ENCODE data around the gene CNPY4. TPM values are rescaled to one million over a fixed set of nuclear protein-coding genes. Genes with fewer than 3 reads are reported as not detected.
A peak's percentile ranks its signal among the peaks of the same experiment; 100 is the strongest.

Gene CNPY4
- polyA plus RNA-seq, 3 donors, result 6.2 to 6.8 (median 6.2) TPM

DNA sequence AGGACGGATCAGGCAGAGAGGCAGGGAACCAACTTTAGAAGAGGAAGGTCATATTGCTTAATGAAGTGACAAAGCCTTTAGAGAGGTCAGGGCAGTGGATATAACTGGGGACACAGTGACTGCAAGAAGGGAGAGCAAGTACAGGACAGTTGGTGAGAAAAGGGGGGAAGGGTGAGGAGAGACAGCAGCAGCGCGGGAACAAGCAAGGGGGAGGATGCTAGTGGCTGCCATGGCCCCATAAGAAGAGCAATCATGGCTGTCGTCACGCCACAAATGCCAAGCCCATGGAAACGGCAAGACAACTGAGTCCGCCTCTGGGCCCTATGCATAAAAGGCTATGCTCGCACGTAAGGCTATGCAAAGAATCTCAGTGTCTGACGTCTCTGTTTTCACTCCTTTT lies 47.0 kb upstream of the CNPY4 start:
- Histone ChIP-seq H3K27me3 (ENCODE audit: control insufficient read depth in 2 of 2, insufficient read depth in 2 of 2, low read length in 2 of 2) (no peaks in the 10 kb centered on the region), H3K9me3 (replicated peaks in 1 of 2; ENCODE audit: control insufficient read depth in 1 of 2, insufficient read depth in 1 of 2, low read length in 2 of 2) (peaks cover 38 to 40% of the 10 kb centered on the region in 2 donors), H3K36me3 (replicated peaks in 1 of 2; ENCODE audit: control insufficient read depth in 1 of 2, insufficient read depth in 2 of 2, low read length in 2 of 2) (peaks cover 76 to 85% of the 10 kb centered on the region in 2 donors), H3K4me1 (ENCODE audit: control insufficient read depth in 1 of 2, insufficient read depth in 2 of 2, low read length in 2 of 2) (no peaks in the 10 kb centered on the region), H3K4me3 (replicated peaks in 1 of 3; ENCODE audit: low read depth in 2 of 3, low read length in 3 of 3) (no peak overlapping the region), H3K9ac (ENCODE audit: insufficient read depth, low read length, poor library complexity, severe bottlenecking) (no peak overlapping the region), H3K27ac (ENCODE audit: low read depth in 1 of 2, low read length in 2 of 2) (no peak overlapping the region), H3K79me2 (ENCODE audit: insufficient read depth, low read length) (peaks cover 7% of the 10 kb centered on the region), H3K4me2 (replicated peaks; ENCODE audit: extremely low read depth, low read length, poor library complexity, severe bottlenecking) (no peak overlapping the region), H2AFZ (ENCODE audit: insufficient read depth, low read depth, low read length, poor library complexity, severe bottlenecking) (no peak overlapping the region), H4K20me1 (ENCODE audit: insufficient read depth, low read length) (peaks cover 4% of the 10 kb centered on the region)
- H3K27ac Mint-ChIP-seq, result no peak overlapping the region
- WGBS (ENCODE audit: insufficient coverage), result 100% methylated on average over 10 of the region's 10 CpGs
- DNase-seq, result no peak
- peaks cover 0 to 6% (median 0%) of the 10 kb centered on the region in 3 donors for H3K27me3 Mint-ChIP-seq (ENCODE audit: low read depth in 3 of 3)
- TF ChIP-seq, protein P1, sequence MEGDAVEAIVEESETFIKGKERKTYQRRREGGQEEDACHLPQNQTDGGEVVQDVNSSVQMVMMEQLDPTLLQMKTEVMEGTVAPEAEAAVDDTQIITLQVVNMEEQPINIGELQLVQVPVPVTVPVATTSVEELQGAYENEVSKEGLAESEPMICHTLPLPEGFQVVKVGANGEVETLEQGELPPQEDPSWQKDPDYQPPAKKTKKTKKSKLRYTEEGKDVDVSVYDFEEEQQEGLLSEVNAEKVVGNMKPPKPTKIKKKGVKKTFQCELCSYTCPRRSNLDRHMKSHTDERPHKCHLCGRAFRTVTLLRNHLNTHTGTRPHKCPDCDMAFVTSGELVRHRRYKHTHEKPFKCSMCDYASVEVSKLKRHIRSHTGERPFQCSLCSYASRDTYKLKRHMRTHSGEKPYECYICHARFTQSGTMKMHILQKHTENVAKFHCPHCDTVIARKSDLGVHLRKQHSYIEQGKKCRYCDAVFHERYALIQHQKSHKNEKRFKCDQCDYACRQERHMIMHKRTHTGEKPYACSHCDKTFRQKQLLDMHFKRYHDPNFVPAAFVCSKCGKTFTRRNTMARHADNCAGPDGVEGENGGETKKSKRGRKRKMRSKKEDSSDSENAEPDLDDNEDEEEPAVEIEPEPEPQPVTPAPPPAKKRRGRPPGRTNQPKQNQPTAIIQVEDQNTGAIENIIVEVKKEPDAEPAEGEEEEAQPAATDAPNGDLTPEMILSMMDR (IDR thresholded peaks at IDR 0.05), result no peak
- intact Hi-C loops (cut with micrococcal nuclease), result no loop called here
- peaks cover 31 to 48% (median 36%) of the 10 kb centered on the region in 7 donors for H3K9me3 Mint-ChIP-seq
- H3K36me3 Mint-ChIP-seq, result peaks cover 76 to 90% of the 10 kb centered on the region in 2 donors
- H3K4me3 Mint-ChIP-seq, result no peak overlapping the region
- no peaks in the 10 kb centered on the region for H3K4me1 Mint-ChIP-seq

DNA sequence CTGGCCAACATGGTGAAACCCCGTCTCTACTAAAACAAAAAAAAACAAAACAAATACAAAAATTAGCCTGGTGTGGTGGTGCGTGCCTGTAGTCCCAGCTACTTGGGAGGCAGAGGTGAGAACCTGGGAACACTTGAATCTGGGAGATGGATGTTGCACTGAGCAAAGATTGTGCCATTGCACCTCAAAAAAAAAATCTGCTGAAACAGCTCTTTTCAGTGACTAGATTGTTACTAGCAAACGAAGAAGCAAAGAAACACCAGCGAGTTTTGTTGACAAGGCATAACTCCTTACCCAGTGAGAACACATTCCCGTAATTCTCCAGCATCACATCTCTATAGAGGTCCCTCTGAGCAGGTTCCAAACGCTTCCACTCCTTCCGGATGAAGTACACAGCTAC lies 44.6 kb upstream of the CNPY4 start:
- H3K4me1 ChIP-seq (ENCODE audit: control insufficient read depth in 1 of 2, insufficient read depth in 2 of 2, low read length in 2 of 2), result peaks cover 0 to under 1% of the 10 kb centered on the region in 2 donors
- H3K27ac ChIP-seq (ENCODE audit: low read depth in 1 of 2, low read length in 2 of 2), result no peak overlapping the region
- no peaks in the 10 kb centered on the region for H3K27me3 ChIP-seq (ENCODE audit: control insufficient read depth in 2 of 2, insufficient read depth in 2 of 2, low read length in 2 of 2)
- no peak overlapping the region for H3K4me3 ChIP-seq (replicated peaks in 1 of 3; ENCODE audit: low read depth in 2 of 3, low read length in 3 of 3)
- 97% methylated on average over 3 of the region's 7 CpGs for WGBS (ENCODE audit: insufficient coverage)
- no peak for DNase-seq
- intact Hi-C loops (cut with micrococcal nuclease), result no loop called here
- peaks cover 0 to 6% (median 0%) of the 10 kb centered on the region in 3 donors for H3K27me3 Mint-ChIP-seq (ENCODE audit: low read depth in 3 of 3)
- no peak overlapping the region for H3K4me2 ChIP-seq (replicated peaks; ENCODE audit: extremely low read depth, low read length, poor library complexity, severe bottlenecking)
- H3K4me3 Mint-ChIP-seq, result no peak overlapping the region
- TF ChIP-seq, protein P1 (IDR thresholded peaks at IDR 0.05), result no peak
- H3K9me3 ChIP-seq (replicated peaks in 1 of 2; ENCODE audit: control insufficient read depth in 1 of 2, insufficient read depth in 1 of 2, low read length in 2 of 2), result peaks cover 37 to 40% of the 10 kb centered on the region in 2 donors
- H4K20me1 ChIP-seq (ENCODE audit: insufficient read depth, low read length), result peaks cover 17% of the 10 kb centered on the region
- H3K27ac Mint-ChIP-seq, result peak overlapping the region in 1 of 7 donors; percentile 18
- H2AFZ ChIP-seq (ENCODE audit: insufficient read depth, low read depth, low read length, poor library complexity, severe bottlenecking), result no peak overlapping the region
- peaks cover 3% of the 10 kb centered on the region for H3K4me1 Mint-ChIP-seq
- peaks cover 80 to 95% of the 10 kb centered on the region in 2 donors for H3K36me3 Mint-ChIP-seq
- H3K9me3 Mint-ChIP-seq, result peaks cover 31 to 45% (median 36%) of the 10 kb centered on the region in 7 donors
- H3K9ac ChIP-seq (ENCODE audit: insufficient read depth, low read length, poor library complexity, severe bottlenecking), result no peak overlapping the region
- peaks cover 77 to 97% of the 10 kb centered on the region in 2 donors for H3K36me3 ChIP-seq (replicated peaks in 1 of 2; ENCODE audit: control insufficient read depth in 1 of 2, insufficient read depth in 2 of 2, low read length in 2 of 2)
- H3K79me2 ChIP-seq (ENCODE audit: insufficient read depth, low read length), result peaks cover 29% of the 10 kb centered on the region
